ENCODE results near the gene CCR9. TPM values are rescaled to one million over a fixed set of nuclear protein-coding genes. Genes with fewer than 3 reads are reported as not detected.

The CCR9 gene
- total RNA-seq, 2 experiments from 2014 or later, result 0.20 TPM

DNA sequence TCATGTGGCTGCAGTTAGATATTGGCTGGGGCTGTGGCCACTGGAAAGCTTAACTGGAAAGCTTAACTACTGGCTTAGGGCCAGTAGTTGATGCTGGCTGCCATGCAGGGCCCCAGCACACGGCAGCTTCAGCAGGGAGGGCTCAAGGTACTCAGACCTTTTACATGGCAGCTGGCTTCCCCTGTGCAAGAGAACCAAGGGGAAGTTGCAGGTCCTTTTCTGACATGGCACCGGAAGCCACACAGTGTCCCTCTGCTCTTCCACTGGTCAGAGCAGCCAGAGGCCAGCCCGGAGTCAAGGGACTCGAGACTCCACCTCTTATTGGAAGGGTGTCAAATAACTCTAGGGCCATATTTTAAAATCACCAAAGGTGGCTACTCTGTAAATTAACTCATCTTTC is 24.5 kb downstream of the CCR9 start:
- no peak for ATAC-seq
- H3K4me3 Mint-ChIP-seq, result no peak overlapping the region
- H3K36me3 Mint-ChIP-seq (ENCODE audit: low read depth), result no peaks in the 10 kb centered on the region
- no peak overlapping the region for H3K27ac Mint-ChIP-seq
- peaks cover 26% of the 10 kb centered on the region for H3K27me3 Mint-ChIP-seq
- ChIA-PET CTCF (interaction anchor here (0.7 to 2.9 kb wide), 4 partner anchors 10 to 168 kb away, joined by 3 to 7 read pairs (median 4); no protein-coding TSS in a partner anchor), POLR2A (interaction anchor here (1.1 kb wide), 1 partner anchor 69 kb away, joined by 3 read pairs; the partner anchor contains the start of gene LZTFL1)
- no peaks in the 10 kb centered on the region for H3K9me3 Mint-ChIP-seq
- DNase-seq, result no peak
- intact Hi-C loops (cut with micrococcal nuclease), result loop anchor here (10.0 kb wide), 1 partner anchor 216 kb away; no protein-coding TSS in a partner anchor
- TF ChIP-seq, protein P1, sequence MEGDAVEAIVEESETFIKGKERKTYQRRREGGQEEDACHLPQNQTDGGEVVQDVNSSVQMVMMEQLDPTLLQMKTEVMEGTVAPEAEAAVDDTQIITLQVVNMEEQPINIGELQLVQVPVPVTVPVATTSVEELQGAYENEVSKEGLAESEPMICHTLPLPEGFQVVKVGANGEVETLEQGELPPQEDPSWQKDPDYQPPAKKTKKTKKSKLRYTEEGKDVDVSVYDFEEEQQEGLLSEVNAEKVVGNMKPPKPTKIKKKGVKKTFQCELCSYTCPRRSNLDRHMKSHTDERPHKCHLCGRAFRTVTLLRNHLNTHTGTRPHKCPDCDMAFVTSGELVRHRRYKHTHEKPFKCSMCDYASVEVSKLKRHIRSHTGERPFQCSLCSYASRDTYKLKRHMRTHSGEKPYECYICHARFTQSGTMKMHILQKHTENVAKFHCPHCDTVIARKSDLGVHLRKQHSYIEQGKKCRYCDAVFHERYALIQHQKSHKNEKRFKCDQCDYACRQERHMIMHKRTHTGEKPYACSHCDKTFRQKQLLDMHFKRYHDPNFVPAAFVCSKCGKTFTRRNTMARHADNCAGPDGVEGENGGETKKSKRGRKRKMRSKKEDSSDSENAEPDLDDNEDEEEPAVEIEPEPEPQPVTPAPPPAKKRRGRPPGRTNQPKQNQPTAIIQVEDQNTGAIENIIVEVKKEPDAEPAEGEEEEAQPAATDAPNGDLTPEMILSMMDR (IDR thresholded peaks at IDR 0.05), result no peak
- H3K4me1 Mint-ChIP-seq (ENCODE audit: low read depth), result peaks cover 31% of the 10 kb centered on the region

DNA sequence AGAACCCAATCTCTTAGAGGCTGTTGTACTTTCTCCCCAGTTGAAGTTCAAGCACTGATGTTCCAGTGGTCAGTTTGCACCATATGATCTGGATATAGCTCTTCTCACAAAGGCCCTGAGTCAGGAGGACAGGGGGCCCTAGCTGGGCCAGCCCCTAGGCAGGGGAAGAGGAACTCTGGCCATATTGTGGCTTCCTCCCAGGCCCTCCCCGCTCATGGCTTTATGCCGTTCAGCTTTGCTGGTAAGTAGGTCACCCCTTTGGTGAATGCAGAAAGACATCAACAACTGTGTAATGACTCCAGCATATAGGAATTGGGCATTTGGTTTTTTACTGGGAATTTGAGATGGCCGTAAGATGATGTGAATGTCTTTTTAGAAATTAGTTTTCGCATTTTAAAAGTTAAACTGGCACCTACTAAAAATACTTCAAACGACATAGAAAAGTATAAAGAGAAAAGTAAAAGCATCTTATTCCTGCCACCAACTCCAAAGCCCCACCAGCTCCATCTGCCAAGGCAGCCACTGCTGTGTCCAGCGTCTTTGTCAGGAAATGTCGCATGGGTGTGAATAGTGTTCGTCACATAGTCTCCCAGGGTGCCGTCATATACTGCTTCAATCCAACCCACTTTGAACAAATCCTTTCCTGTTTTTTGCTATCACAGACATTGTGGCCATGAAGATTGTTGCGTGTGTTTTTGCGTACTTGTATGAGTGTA is 25.3 kb downstream of the CCR9 start:
- TF ChIP-seq, protein P1 (IDR thresholded peaks at IDR 0.05), result no peak
- Mint-ChIP-seq H3K27me3 (peaks cover 26% of the 10 kb centered on the region), H3K4me1 (ENCODE audit: low read depth) (peaks cover 39% of the 10 kb centered on the region), H3K4me3 (no peak overlapping the region), H3K9me3 (no peaks in the 10 kb centered on the region), H3K27ac (no peak overlapping the region), H3K36me3 (ENCODE audit: low read depth) (no peaks in the 10 kb centered on the region)
- ChIA-PET CTCF (interaction anchor here (1.6 to 1.7 kb wide), 2 partner anchors 9 to 167 kb away, joined by 3 to 6 read pairs; no protein-coding TSS in a partner anchor), POLR2A (interaction anchor here (1.1 kb wide), 1 partner anchor 70 kb away, joined by 3 read pairs; the partner anchor contains the start of gene LZTFL1)
- ATAC-seq (no peak), DNase-seq (no peak)
- intact Hi-C loops (cut with micrococcal nuclease), result loop anchor here (10.0 kb wide), 1 partner anchor 217 kb away; no protein-coding TSS in a partner anchor

DNA sequence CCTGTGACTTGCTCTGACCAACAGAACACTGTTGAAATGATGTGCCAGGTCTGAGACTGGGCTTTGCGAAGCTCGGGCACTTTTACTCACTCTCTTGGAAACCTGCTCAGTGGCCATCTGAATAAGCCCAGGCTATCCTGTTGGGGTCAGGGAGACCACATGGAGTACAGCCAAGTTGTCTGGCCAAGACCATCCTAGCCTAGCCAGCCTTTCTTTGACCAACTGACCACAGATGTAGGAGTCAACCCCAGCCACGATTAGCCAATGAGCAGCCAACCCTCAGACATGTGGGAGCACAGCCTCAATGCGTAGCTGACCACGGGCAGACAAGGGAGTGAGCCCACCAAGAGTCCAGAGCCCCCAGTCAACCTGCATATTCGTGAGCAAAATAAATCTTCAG is 26.1 kb downstream of the CCR9 start:
- intact Hi-C loops (cut with micrococcal nuclease), result loop anchor here (10.0 kb wide), 1 partner anchor 218 kb away; no protein-coding TSS in a partner anchor
- ATAC-seq, result no peak
- peaks cover 22% of the 10 kb centered on the region for H3K27me3 Mint-ChIP-seq
- TF ChIP-seq, protein P1 (IDR thresholded peaks at IDR 0.05), result no peak
- no peaks in the 10 kb centered on the region for H3K9me3 Mint-ChIP-seq
- CTCF ChIA-PET, result no interaction called here
- peaks cover 2% of the 10 kb centered on the region for H3K36me3 Mint-ChIP-seq (ENCODE audit: low read depth)
- H3K27ac Mint-ChIP-seq, result no peak overlapping the region
- peaks cover 43% of the 10 kb centered on the region for H3K4me1 Mint-ChIP-seq (ENCODE audit: low read depth)
- H3K4me3 Mint-ChIP-seq, result no peak overlapping the region
- DNase-seq, result no peak
- POLR2A ChIA-PET, result no interaction called here

DNA sequence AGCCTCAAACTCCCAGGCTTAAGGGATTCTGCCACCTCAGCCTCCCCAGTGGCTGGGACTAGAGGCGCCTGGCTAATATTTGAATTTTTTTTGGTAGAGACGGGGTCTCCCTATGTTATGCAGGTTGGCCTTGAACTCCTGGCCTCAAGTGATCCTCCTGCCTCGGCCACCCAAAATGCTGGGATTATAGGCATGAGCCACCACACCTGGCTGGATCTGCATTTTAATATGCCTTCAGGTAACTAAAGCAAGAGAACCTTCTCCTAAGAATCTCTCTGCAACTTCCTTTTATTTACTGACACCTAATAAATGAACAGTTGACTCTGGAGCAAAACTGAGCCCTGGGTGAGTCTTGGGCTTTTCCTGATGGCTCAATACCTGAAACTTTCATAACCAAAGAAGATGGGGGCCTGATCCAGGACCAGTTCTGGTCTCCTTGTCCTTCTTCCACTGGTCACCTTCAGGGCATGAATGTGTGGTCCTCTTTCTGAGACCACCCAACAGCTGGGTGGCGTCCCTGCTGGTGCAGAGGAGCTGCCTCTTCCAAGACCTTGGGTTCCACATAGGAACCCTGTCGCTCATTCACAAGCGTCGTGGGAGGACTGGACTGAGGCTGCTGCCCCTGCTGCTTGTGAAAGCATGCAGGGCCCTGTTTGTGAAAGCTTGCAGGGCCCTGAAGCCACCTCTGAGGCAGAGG is 28.2 kb downstream of the CCR9 start:
- DNase-seq (no peak), ATAC-seq (no peak)
- Mint-ChIP-seq H3K27me3 (peaks cover 18% of the 10 kb centered on the region), H3K27ac (no peak overlapping the region), H3K4me3 (no peak overlapping the region), H3K36me3 (ENCODE audit: low read depth) (peaks cover 12% of the 10 kb centered on the region), H3K4me1 (ENCODE audit: low read depth) (peaks cover 37% of the 10 kb centered on the region), H3K9me3 (no peaks in the 10 kb centered on the region)
- ChIA-PET POLR2A (no interaction called here), CTCF (interaction anchor here (1.7 kb wide), 1 partner anchor 163 kb away, joined by 6 read pairs; no protein-coding TSS in a partner anchor)
- intact Hi-C loops (cut with micrococcal nuclease), result loop anchor here (5.0 to 10.0 kb wide), 2 partner anchors 42 to 220 kb away; no protein-coding TSS in a partner anchor
- TF ChIP-seq, protein P1 (IDR thresholded peaks at IDR 0.05), result no peak
